HCT116 (cell line): ENCODE measurements around the gene OSBPL5. TPM values are rescaled to one million over a fixed set of nuclear protein-coding genes. Genes with fewer than 3 reads are reported as not detected.

ENCODE experiments used
- ATAC-seq: fragments of 200-7000 bp; cut with Tn5 transposase; 2 replicates; pipeline ENCODE4 v1.9.1; 2020; ENCODE audit warnings: mild to moderate bottlenecking, moderate library complexity
- BruUV-seq: library from RNA; stranded (reverse); fragments of 400-500 nt; replicated peaks from 2 replicates; lab custom pipeline; 2021; lab: Mats Ljungman, UMichigan
- CTCF ChIA-PET: fragments of 300-600 bp; sonication (Branson Sonifier 250); formaldehyde crosslinking; loops from one replicate; lab custom pipeline; 2021; ENCODE audit warnings: antibody characterized with exemption; lab: Charles Lee
- POLR2A ChIA-PET: fragments of 300-600, 350-600 bp; sonication (Branson Sonifier 250); formaldehyde crosslinking; loops from one replicate; lab custom pipeline; 2021; ENCODE audit warnings: antibody characterized with exemption; lab: Charles Lee
- RAD21 ChIA-PET, 2 experiments: fragments of 300-600 bp; sonication (Branson Sonifier 250); formaldehyde crosslinking; loops; one replicate each; lab custom pipeline; 2023; ENCODE audit warnings: low total read pairs in 2 of 2; ENCODE audit not compliant: uncharacterized antibody in 2 of 2, unreplicated experiment in 2 of 2, low non-redundant PET in 1 of 2; lab: Charles Lee
- DNase-seq: peaks from one replicate; pipeline ENCODE4 v3.0.0-alpha.2; 2010; ENCODE audit warnings: low read depth, low spot score
- H2AFZ ChIP-seq: fragments of 200-600 bp; shearing (Covaris generic), sonication (generic); 2 replicates; pipeline ENCODE4 v1.6.1; 2017; ENCODE audit warnings: low read depth, mixed run types, mixed read lengths, antibody characterized with exemption, low read length; ENCODE audit not compliant: poor library complexity, severe bottlenecking
- H3K27ac ChIP-seq: 2 replicates; pipeline ENCODE4 v1.5.1; 2012; ENCODE audit warnings: low read depth, low read length
- H3K27me3 ChIP-seq: fragments of 200-600 bp; sonication (generic); 2 replicates; pipeline ENCODE4 v1.6.1; 2016; ENCODE audit warnings: mixed run types, low read length, mixed read lengths; ENCODE audit not compliant: insufficient read depth
- H3K36me3 ChIP-seq, 2 experiments: fragments of 200-500 bp in 1 of 2; fragments of 200-600 bp in 1 of 2; sonication (Bioruptor generic) in 1 of 2; sonication (generic) in 1 of 2; 2 replicates each; pipeline versions ENCODE4 v1.5.1 to v1.6.1; 2014 to 2016; ENCODE audit warnings: low read length in 2 of 2, inconsistent platforms in 1 of 2, mixed read lengths in 1 of 2, mixed run types in 1 of 2; ENCODE audit not compliant: insufficient read depth in 2 of 2, control insufficient read depth in 1 of 2
- H3K4me1 ChIP-seq, 2 experiments: fragments of 200-600 bp in 1 of 2; sonication (generic) in 1 of 2; 2 replicates each; pipeline versions ENCODE4 v1.5.1 to v1.6.1; 2012 to 2017; ENCODE audit warnings: low read length in 2 of 2, inconsistent platforms in 1 of 2, mild to moderate bottlenecking in 1 of 2, mixed read lengths in 1 of 2, mixed run types in 1 of 2, moderate library complexity in 1 of 2; ENCODE audit not compliant: insufficient read depth in 2 of 2, control insufficient read depth in 1 of 2
- H3K4me2 ChIP-seq: fragments of 200-600 bp; sonication (generic); 2 replicates; pipeline ENCODE4 v1.6.1; 2017; ENCODE audit warnings: mixed run types, low read length, mixed read lengths
- H3K4me3 ChIP-seq, 2 experiments: fragments of 200-600 bp in 1 of 2; sonication (generic) in 1 of 2; replicated peaks in 1 of 2; 2 replicates each; pipeline ENCODE4 v1.5.1; 2011 to 2016; ENCODE audit warnings: low read length in 2 of 2, control low read depth in 1 of 2, low read depth in 1 of 2, mild to moderate bottlenecking in 1 of 2, mixed read lengths in 1 of 2, mixed run types in 1 of 2
- H3K79me2 ChIP-seq: fragments of 200-600 bp; sonication (generic); 2 replicates; pipeline ENCODE4 v1.6.1; 2017; ENCODE audit warnings: mild to moderate bottlenecking, mixed run types, low read length, moderate library complexity, mixed read lengths; ENCODE audit not compliant: insufficient read depth
- H3K9ac ChIP-seq: fragments of 200-600 bp; sonication (generic); 2 replicates; pipeline ENCODE4 v1.6.1; 2016; ENCODE audit warnings: low read length, mixed read lengths
- H3K9me2 ChIP-seq: fragments of 200-600 bp; sonication (generic), shearing (Covaris generic); 2 replicates; pipeline ENCODE4 v1.6.1; 2017; ENCODE audit warnings: mixed run types, mild to moderate bottlenecking, moderate library complexity; ENCODE audit not compliant: insufficient read depth
- H3K9me3 ChIP-seq, 2 experiments: fragments of 200-500 bp in 1 of 2; fragments of 200-600 bp in 1 of 2; sonication (Bioruptor generic) in 1 of 2; sonication (generic) in 1 of 2; 2 replicates each; pipeline ENCODE4 v1.6.1; 2014 to 2017; ENCODE audit warnings: low read length in 2 of 2, mixed read lengths in 2 of 2, inconsistent platforms in 1 of 2, low read depth in 1 of 2, mild to moderate bottlenecking in 1 of 2, mixed run types in 1 of 2, moderate library complexity in 1 of 2; ENCODE audit not compliant: control insufficient read depth in 1 of 2, insufficient read depth in 1 of 2
- H4K20me1 ChIP-seq: fragments of 200-600 bp; sonication (generic), shearing (Covaris generic); 2 replicates; pipeline ENCODE4 v1.6.1; 2017; ENCODE audit warnings: mixed run types, mild to moderate bottlenecking, moderate library complexity; ENCODE audit not compliant: insufficient read depth
- CEBPB ChIP-seq: IDR thresholded peaks from 2 replicates; pipeline ENCODE4 v1.6.1; 2012; ENCODE audit warnings: low read depth
- CTCF ChIP-seq, 3 experiments: fragments of 200-600 bp in 1 of 3; sonication (generic) in 1 of 3; IDR thresholded peaks in 2 of 3; conservative IDR thresholded peaks in 1 of 3; 2 replicates each; pipeline ENCODE4 v1.5.1; 2012 to 2017; ENCODE audit warnings: low read depth in 2 of 3, low read length in 2 of 3, antibody characterized with exemption in 1 of 3, borderline replicate concordance in 1 of 3, control low read depth in 1 of 3, mild to moderate bottlenecking in 1 of 3, mixed read lengths in 1 of 3, mixed run types in 1 of 3, moderate library complexity in 1 of 3; ENCODE audit not compliant: insufficient read depth in 1 of 3
- EGR1 ChIP-seq: IDR thresholded peaks from 2 replicates; pipeline ENCODE4 v1.6.1; 2012; ENCODE audit warnings: low read depth
- EZH2phosphoT487 ChIP-seq: fragments of 200-600 bp; IDR thresholded peaks from 2 replicates; pipeline ENCODE4 v1.6.1; 2018; ENCODE audit warnings: antibody characterized with exemption, borderline replicate concordance
- FOSL1 ChIP-seq: IDR thresholded peaks from 2 replicates; pipeline ENCODE4 v1.6.1; 2012; ENCODE audit warnings: low read depth
- JUND ChIP-seq: IDR thresholded peaks from 2 replicates; pipeline ENCODE4 v1.6.1; 2012
- MAX ChIP-seq: IDR thresholded peaks from 2 replicates; pipeline ENCODE4 v1.6.1; 2012
- POLR2A ChIP-seq: IDR thresholded peaks from 2 replicates; pipeline ENCODE4 v1.7.0; 2011; ENCODE audit warnings: borderline replicate concordance; ENCODE audit not compliant: insufficient read depth, insufficient read length; ENCODE audit errors: extremely low read depth
- POLR2AphosphoS5 ChIP-seq: IDR thresholded peaks from 2 replicates; pipeline ENCODE4 v1.6.1; 2011; ENCODE audit warnings: mild to moderate bottlenecking, low read depth, low read length, moderate library complexity
- REST ChIP-seq: IDR thresholded peaks from 2 replicates; pipeline ENCODE4 v1.6.1; 2012; ENCODE audit warnings: low read depth
- SIN3A ChIP-seq: IDR thresholded peaks from 2 replicates; pipeline ENCODE4 v1.6.1; 2012; ENCODE audit warnings: low read depth
- SP1 ChIP-seq: IDR thresholded peaks from 2 replicates; pipeline ENCODE4 v1.6.1; 2012; ENCODE audit warnings: low read depth
- SRF ChIP-seq: IDR thresholded peaks from 2 replicates; pipeline ENCODE4 v1.6.1; 2012; ENCODE audit warnings: low read depth
- ZBTB33 ChIP-seq: IDR thresholded peaks from 2 replicates; pipeline ENCODE4 v1.6.1; 2011; ENCODE audit warnings: mild to moderate bottlenecking, low read length, moderate library complexity; ENCODE audit not compliant: insufficient replicate concordance; ENCODE audit errors: extremely low read depth
- ZFX ChIP-seq: fragments of 450-650 bp; IDR thresholded peaks from 2 replicates; pipeline ENCODE4 v1.6.1; 2017
- intact Hi-C: fragments of 100-400 bp; cut with micrococcal nuclease; formaldehyde crosslinking; loops from 2 replicates; pipeline ENCODE4 v1.10.0; 2022
- total RNA-seq: library from RNA; stranded (reverse); gene quantifications from one replicate; pipeline ENCODE4 v1.2.1, GENCODE V29; 2021; ENCODE audit not compliant: unreplicated experiment

OSBPL5 gene
- total RNA-seq, 1 experiment from 2014 or later = 44.2 TPM

- ATAC-seq (no peak), DNase-seq (no peak)
- H3K27me3 ChIP-seq = no peaks in the 10 kb centered on the region
- no peak overlapping the region for H3K27ac ChIP-seq
- H3K4me2 ChIP-seq = no peak overlapping the region
- H3K36me3 ChIP-seq = no peaks in the 10 kb centered on the region
- ChIA-PET CTCF (interaction anchor here (0.7 to 1.8 kb wide), 3 partner anchors 13 to 115 kb away, joined by 4 to 5 read pairs (median 4); no protein-coding TSS in a partner anchor), POLR2A (no interaction called here), RAD21 (interaction anchor here in 1 of 2 experiments (1.5 kb wide), 1 partner anchor 53 kb away, joined by 14 read pairs; no protein-coding TSS in a partner anchor)
- H3K79me2 ChIP-seq = no peaks in the 10 kb centered on the region
- no peak overlapping the region for H3K4me3 ChIP-seq
- BruUV-seq = no TSS peak
- TF ChIP-seq SIN3A (no peak), MAX (no peak), ZFX (no peak), ZBTB33 (no peak), EZH2phosphoT487 (no peak), POLR2A (no peak), SRF (no peak), CTCF (IDR thresholded peaks at IDR 0.05 in 2 of 3, conservative IDR thresholded peaks at IDR 0.05 in 1 of 3; ENCODE audit: borderline replicate concordance in 1 of 3, insufficient read depth in 1 of 3, low read depth in 2 of 3, low read length in 2 of 3) (no peak), POLR2AphosphoS5 (no peak), CEBPB (no peak), EGR1 (no peak), REST (no peak), FOSL1 (no peak), JUND (no peak), SP1 (no peak)
- no peaks in the 10 kb centered on the region for H4K20me1 ChIP-seq
- no peaks in the 10 kb centered on the region for H3K9me2 ChIP-seq
- intact Hi-C loops = loop anchor here (2.0 kb wide), 1 partner anchor 115 kb away; no protein-coding TSS in a partner anchor
- no peaks in the 10 kb centered on the region for H3K9me3 ChIP-seq
- no peak overlapping the region for H2AFZ ChIP-seq
- peaks cover 0 to 15% of the 10 kb centered on the region in 2 experiments; a peak in 3 of 4 replicates for H3K4me1 ChIP-seq
- H3K9ac ChIP-seq = no peak overlapping the region
Measured at GRCh38 chr11:3090096-3090901, 74.8 kb downstream of the OSBPL5 start.
